HEK293 (cell line): ENCODE data around the gene SCAF4.

Experiments used
- GLIS2 ChIP-seq: fragments of 450-650 bp; formaldehyde crosslinking; IDR thresholded peaks from 2 replicates; pipeline ENCODE4 v1.5.1; 2016; ENCODE audit warnings: missing biosample characterization, missing genetic modification characterization
- PATZ1 ChIP-seq: fragments of 450-650 bp; formaldehyde crosslinking; IDR thresholded peaks from 2 replicates; pipeline ENCODE4 v1.5.1; 2016; ENCODE audit warnings: missing biosample characterization, missing genetic modification characterization
- ZNF24 ChIP-seq: fragments of 450-650 bp; formaldehyde crosslinking; IDR thresholded peaks from 2 replicates; pipeline ENCODE4 v1.5.1; 2016; ENCODE audit warnings: missing biosample characterization, missing genetic modification characterization
- ZNF645 ChIP-seq: fragments of 450-650 bp; formaldehyde crosslinking; IDR thresholded peaks from 2 replicates; pipeline ENCODE4; 2016; ENCODE audit warnings: missing biosample characterization, missing genetic modification characterization
- TF ChIP-seq, protein P1 (sequence below): fragments of 450-650 bp; formaldehyde crosslinking; IDR thresholded peaks from 2 replicates; pipeline ENCODE4 v1.5.1; 2016; ENCODE audit warnings: missing biosample characterization, missing genetic modification characterization
- TF ChIP-seq, protein P2 (sequence below): fragments of 450-650 bp; formaldehyde crosslinking; IDR thresholded peaks from 2 replicates; pipeline ENCODE4 v1.5.1; 2016; ENCODE audit warnings: missing biosample characterization, missing genetic modification characterization

GRCh38 chr21:31656199-31657095 lies 75.5 kb downstream of the SCAF4 start:
- TF ChIP-seq, protein P1, sequence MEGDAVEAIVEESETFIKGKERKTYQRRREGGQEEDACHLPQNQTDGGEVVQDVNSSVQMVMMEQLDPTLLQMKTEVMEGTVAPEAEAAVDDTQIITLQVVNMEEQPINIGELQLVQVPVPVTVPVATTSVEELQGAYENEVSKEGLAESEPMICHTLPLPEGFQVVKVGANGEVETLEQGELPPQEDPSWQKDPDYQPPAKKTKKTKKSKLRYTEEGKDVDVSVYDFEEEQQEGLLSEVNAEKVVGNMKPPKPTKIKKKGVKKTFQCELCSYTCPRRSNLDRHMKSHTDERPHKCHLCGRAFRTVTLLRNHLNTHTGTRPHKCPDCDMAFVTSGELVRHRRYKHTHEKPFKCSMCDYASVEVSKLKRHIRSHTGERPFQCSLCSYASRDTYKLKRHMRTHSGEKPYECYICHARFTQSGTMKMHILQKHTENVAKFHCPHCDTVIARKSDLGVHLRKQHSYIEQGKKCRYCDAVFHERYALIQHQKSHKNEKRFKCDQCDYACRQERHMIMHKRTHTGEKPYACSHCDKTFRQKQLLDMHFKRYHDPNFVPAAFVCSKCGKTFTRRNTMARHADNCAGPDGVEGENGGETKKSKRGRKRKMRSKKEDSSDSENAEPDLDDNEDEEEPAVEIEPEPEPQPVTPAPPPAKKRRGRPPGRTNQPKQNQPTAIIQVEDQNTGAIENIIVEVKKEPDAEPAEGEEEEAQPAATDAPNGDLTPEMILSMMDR (tag by site-specific recombination) = no peak
- no peak for TF ChIP-seq ZNF645 (tag by site-specific recombination)
- no peak for TF ChIP-seq PATZ1 (tag by site-specific recombination)
- TF ChIP-seq ZNF24 (tag by site-specific recombination) = no peak
- TF ChIP-seq, protein P2, sequence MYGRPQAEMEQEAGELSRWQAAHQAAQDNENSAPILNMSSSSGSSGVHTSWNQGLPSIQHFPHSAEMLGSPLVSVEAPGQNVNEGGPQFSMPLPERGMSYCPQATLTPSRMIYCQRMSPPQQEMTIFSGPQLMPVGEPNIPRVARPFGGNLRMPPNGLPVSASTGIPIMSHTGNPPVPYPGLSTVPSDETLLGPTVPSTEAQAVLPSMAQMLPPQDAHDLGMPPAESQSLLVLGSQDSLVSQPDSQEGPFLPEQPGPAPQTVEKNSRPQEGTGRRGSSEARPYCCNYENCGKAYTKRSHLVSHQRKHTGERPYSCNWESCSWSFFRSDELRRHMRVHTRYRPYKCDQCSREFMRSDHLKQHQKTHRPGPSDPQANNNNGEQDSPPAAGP (tag by site-specific recombination) = no peak
- no peak for TF ChIP-seq GLIS2 (tag by site-specific recombination)
